ENCODE measurements around the gene FAM53B. TPM values are rescaled to one million over a fixed set of nuclear protein-coding genes. Genes with fewer than 3 reads are reported as not detected.

Gene FAM53B
- total RNA-seq, 4 donors from 2014 or later, result 60.8 to 84.8 (median 78.8) TPM

DNA sequence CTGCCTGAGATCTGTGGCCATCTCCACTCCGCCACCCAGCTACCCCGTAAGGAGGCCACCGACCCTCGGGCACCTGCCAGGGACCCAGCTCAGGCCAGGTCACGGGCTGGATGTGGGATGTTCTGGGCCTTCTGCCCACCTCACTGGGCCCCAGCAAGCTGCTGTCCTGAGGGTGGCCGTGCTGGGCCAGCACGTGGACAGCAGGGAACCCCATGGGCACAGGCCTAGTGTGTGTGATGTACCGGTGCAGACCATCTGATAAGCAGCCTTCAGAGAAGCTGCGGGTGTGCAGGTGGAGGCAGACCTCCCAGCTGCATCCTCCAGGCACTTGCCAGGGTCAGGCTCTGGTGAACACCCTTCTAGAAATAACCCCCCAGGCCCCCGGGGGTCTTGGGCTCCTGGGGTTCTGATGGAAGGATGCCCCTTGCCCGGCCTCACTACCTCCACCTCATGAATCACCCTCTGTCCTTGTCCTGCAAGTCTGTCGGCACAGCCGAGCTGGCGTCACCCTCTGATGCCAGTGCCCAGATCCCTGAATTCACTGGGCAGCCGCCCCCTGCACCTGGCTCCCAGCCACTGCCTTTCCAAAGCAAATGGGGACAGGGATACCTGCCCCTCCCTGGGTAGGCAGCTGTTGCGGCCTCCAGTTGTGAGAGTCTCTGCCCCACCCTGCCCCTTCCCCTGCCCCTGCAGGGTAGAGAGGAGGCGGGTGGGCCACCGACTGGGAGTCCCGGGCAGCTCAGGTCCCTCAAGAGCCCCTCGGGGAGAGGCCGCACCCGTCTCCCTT is 139.8 kb downstream of the FAM53B start:
- no peak for DNase-seq (ENCODE audit: low spot score in 2 of 2)
- Histone ChIP-seq H3K4me1 (peaks cover 0 to 53% (median 27%) of the 10 kb centered on the region in 4 donors), H3K27ac (peak overlapping the region; percentile 71 to 91 (median 83)), H3K4me3 (no peak overlapping the region), H3K36me3 (no peaks in the 10 kb centered on the region), H3K27me3 (no peaks in the 10 kb centered on the region), H3K9me3 (no peaks in the 10 kb centered on the region)
- WGBS, 2 donors, result 63 to 69% methylated on average over 13 to 16 of the region's 22 CpGs
- TF ChIP-seq POLR2A (IDR thresholded peaks at IDR 0.05) (no peak), EP300 (IDR thresholded peaks at IDR 0.05) (no peak)
- TF ChIP-seq, protein P1, sequence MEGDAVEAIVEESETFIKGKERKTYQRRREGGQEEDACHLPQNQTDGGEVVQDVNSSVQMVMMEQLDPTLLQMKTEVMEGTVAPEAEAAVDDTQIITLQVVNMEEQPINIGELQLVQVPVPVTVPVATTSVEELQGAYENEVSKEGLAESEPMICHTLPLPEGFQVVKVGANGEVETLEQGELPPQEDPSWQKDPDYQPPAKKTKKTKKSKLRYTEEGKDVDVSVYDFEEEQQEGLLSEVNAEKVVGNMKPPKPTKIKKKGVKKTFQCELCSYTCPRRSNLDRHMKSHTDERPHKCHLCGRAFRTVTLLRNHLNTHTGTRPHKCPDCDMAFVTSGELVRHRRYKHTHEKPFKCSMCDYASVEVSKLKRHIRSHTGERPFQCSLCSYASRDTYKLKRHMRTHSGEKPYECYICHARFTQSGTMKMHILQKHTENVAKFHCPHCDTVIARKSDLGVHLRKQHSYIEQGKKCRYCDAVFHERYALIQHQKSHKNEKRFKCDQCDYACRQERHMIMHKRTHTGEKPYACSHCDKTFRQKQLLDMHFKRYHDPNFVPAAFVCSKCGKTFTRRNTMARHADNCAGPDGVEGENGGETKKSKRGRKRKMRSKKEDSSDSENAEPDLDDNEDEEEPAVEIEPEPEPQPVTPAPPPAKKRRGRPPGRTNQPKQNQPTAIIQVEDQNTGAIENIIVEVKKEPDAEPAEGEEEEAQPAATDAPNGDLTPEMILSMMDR (IDR thresholded peaks at IDR 0.05), result no peak

DNA sequence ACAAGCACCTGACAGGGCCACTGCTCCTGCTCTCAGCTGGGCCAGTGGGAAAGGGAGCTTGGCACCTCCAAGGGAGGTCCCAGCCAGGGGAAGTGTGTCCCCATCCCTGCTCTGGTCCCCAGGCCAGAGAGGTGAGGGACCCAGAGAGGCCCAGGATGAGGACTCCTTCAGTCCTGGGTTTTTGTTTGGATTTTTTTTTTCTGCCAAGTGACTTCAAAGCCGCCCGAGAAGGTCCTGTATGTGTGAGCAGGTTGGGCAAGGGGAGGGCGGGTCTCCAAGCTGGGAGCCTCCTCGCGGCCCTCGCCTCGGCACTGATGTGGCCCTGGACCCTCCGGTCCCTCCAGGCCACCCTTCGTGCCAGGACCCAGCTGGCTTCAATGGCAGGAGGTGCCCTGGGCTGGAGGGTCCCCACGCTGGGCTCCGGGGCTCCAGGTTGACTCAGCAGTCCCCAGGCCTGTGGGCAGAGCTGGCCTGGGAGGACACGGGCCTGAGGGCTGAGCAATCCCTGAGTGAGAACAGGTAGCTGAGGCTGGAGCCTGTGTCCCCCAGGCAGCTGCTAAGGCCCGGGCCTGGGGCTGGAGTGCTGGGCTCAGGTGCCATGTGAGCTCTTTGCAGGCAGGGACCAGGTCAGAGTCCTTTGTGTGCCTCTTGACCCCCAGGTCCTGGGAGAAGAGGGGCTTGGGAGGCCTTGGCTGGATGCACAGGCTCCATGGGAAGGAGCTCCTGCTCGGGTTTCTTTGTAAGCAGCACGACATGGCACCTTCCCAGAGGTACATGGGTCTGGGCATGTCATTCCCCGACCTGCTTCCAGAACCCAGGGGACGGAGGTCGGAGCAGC is 140.6 kb downstream of the FAM53B start:
- no peaks in the 10 kb centered on the region for H3K36me3 ChIP-seq
- H3K4me3 ChIP-seq, result no peak overlapping the region
- peaks cover 0 to 45% (median 25%) of the 10 kb centered on the region in 4 donors for H3K4me1 ChIP-seq
- H3K27me3 ChIP-seq, result no peaks in the 10 kb centered on the region
- 85 to 88% methylated on average over 12 to 17 of the region's 18 CpGs for WGBS, 2 donors
- TF ChIP-seq POLR2A (IDR thresholded peaks at IDR 0.05) (no peak), EP300 (IDR thresholded peaks at IDR 0.05) (no peak)
- TF ChIP-seq, protein P1 (IDR thresholded peaks at IDR 0.05), result no peak
- H3K27ac ChIP-seq, result peak overlapping the region; percentile 71 to 91 (median 83)
- no peaks in the 10 kb centered on the region for H3K9me3 ChIP-seq
- no peak for DNase-seq (ENCODE audit: low spot score in 2 of 2)

DNA sequence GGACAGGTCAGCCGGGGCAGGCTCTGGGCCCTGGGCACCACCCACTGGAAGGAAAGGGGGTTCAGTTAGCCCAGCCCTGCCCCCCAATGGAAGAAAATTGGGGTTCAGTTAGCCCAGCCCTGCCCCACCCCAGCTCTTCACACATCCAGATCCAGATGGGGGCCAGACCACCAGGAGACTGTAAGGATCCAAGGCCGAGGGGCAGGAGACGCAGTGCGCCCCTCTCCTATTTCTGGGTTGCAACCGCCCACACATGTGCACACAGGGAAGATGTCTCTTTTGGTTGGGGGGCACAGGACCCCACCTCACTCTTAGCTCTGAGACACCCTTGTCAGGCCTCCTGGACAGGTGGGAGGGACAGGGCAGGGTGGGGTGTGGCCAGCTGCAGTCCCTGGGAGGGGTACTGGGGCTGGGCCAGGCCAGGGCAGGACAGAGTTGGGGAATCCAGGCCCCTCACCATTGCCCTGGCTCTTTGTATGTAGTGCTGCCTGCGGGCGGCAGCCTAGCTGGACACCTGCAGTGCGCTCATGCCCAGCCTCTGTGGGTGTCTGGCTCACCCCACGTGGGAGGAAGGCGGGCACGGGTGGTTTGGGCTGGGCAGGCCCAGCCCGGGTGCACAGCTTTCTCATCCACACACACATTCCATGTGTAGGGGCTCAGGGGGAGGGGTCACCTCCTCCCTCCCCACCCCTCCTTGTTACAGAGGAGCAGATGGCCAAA is 141.4 kb downstream of the FAM53B start:
- no peaks in the 10 kb centered on the region for H3K9me3 ChIP-seq
- WGBS, 2 donors, result 86 to 96% methylated on average over 5 to 6 of the region's 12 CpGs
- H3K36me3 ChIP-seq, result no peaks in the 10 kb centered on the region
- peak overlapping the region; percentile 71 to 91 (median 83) for H3K27ac ChIP-seq
- H3K4me1 ChIP-seq, result peaks cover 0 to 38% (median 25%) of the 10 kb centered on the region in 4 donors
- H3K4me3 ChIP-seq, result no peak overlapping the region
- DNase-seq (ENCODE audit: low spot score in 2 of 2), result no peak
- H3K27me3 ChIP-seq, result no peaks in the 10 kb centered on the region
- TF ChIP-seq POLR2A (IDR thresholded peaks at IDR 0.05), result no peak
- TF ChIP-seq EP300 (IDR thresholded peaks at IDR 0.05), result no peak
- TF ChIP-seq, protein P1 (IDR thresholded peaks at IDR 0.05), result no peak

DNA sequence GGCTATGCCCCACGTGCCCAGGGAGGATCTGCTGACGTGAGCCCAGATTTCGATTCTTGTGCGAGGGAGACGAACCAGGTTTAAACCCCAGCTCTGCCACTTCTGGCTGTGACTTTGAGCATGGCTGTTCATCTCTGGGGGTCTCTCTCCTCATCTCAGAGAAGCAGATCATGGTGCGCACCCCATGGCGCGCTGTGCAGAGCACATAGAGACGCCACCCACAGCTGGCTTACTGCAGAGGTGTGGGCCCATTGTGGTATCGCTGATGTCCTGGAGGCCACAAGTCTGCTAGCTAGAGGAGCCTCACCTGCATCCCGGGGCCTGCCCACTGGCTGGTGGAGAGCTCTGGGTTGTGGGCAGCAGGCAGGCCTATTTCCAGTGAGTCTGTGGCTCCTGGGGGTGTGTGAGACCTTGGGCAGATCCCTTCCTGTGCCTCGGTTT is 142.0 kb downstream of the FAM53B start:
- DNase-seq (ENCODE audit: low spot score in 2 of 2), result no peak
- H3K27ac ChIP-seq, result peak overlapping the region in 3 of 4 donors; percentile 71 to 91 (median 84)
- H3K4me1 ChIP-seq, result peaks cover 0 to 37% (median 25%) of the 10 kb centered on the region in 4 donors
- no peaks in the 10 kb centered on the region for H3K27me3 ChIP-seq
- H3K9me3 ChIP-seq, result no peaks in the 10 kb centered on the region
- H3K36me3 ChIP-seq, result no peaks in the 10 kb centered on the region
- no peak overlapping the region for H3K4me3 ChIP-seq
- 87 to 91% methylated on average over 11 to 12 of the region's 12 CpGs for WGBS, 2 donors
- TF ChIP-seq, protein P1 (IDR thresholded peaks at IDR 0.05), result no peak
- TF ChIP-seq EP300 (IDR thresholded peaks at IDR 0.05), result no peak
- no peak for TF ChIP-seq POLR2A (IDR thresholded peaks at IDR 0.05)

Measured in tibial nerve (tissue), 4 donors.